GM19023 (cell line): ENCODE measurements around the gene SMARCD1.
"Not testable (repeated sequence)": the region's sequence is repeated elsewhere in the genome, so short reads cannot be mapped to it uniquely, and the experiment has no call there.

Source experiments
- ATAC-seq: cut with Tn5 transposase; IDR thresholded peaks from one replicate; pipeline ENCODE4 v1.9.1; 2021; ENCODE audit warnings: mild to moderate bottlenecking, moderate library complexity; ENCODE audit not compliant: unreplicated experiment

SMARCD1 gene

GRCh38 chr12:50129290-50129689 is 44.1 kb downstream of the SMARCD1 start:
- no peak for ATAC-seq

- ATAC-seq: no peak
These were observed 47.5 kb downstream of the SMARCD1 start for GRCh38 chr12:50132505-50133135.

GRCh38 chr12:50142993-50143392 is 57.9 kb downstream of the SMARCD1 start:
- no peak for ATAC-seq

- ATAC-seq: no peak
These were observed 60.3 kb downstream of the SMARCD1 start for GRCh38 chr12:50145439-50145838.

DNA sequence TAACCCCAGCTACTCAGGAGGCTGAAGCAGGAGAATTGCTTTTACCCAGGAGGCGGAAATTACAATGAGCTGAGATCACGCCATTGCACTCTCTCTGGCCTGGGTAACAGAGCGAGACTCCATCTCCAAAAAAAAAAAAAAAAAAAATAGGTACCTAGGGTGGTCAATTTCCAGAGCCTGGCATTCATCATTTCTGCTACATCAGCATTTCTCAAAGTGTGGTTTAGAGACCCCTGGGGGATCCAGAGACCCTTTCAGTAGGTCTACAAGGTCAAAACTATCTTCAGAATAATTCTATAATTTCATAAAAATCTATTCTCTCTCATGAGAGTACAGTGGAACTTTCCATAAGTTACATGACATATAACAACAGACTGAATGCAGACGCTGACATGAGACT is 62.1 kb downstream of the SMARCD1 start:
- ATAC-seq: no peak

GRCh38 chr12:50148011-50148410 is 62.9 kb downstream of the SMARCD1 start:
- ATAC-seq: not testable (repeated sequence)

- no peak for ATAC-seq
These were observed 64.2 kb downstream of the SMARCD1 start for GRCh38 chr12:50149311-50149710.
